AG10803 (cell line): Measurements from ENCODE around the gene ITM2C.
A peak's percentile ranks its signal among the peaks of the same experiment; 100 is the strongest.

Experiments used
- DNase-seq: peaks from one replicate; pipeline ENCODE4 v3.0.0; 2010; ENCODE audit warnings: low read depth
- H3K4me3 ChIP-seq: 2 replicates; pipeline ENCODE4 v1.5.1; 2011; ENCODE audit warnings: mild to moderate bottlenecking, low read length, control low read depth
- TF ChIP-seq, protein P1 (sequence below): conservative IDR thresholded peaks from 2 replicates; pipeline ENCODE4 v1.5.1; 2011; ENCODE audit warnings: mild to moderate bottlenecking, low read length, control low read depth, inconsistent platforms

ITM2C gene

GRCh38 chr2:230849633-230850357, 14.9 kb upstream of the ITM2C start:
- no peak for DNase-seq
- no peak overlapping the region for H3K4me3 ChIP-seq
- TF ChIP-seq, protein P1, sequence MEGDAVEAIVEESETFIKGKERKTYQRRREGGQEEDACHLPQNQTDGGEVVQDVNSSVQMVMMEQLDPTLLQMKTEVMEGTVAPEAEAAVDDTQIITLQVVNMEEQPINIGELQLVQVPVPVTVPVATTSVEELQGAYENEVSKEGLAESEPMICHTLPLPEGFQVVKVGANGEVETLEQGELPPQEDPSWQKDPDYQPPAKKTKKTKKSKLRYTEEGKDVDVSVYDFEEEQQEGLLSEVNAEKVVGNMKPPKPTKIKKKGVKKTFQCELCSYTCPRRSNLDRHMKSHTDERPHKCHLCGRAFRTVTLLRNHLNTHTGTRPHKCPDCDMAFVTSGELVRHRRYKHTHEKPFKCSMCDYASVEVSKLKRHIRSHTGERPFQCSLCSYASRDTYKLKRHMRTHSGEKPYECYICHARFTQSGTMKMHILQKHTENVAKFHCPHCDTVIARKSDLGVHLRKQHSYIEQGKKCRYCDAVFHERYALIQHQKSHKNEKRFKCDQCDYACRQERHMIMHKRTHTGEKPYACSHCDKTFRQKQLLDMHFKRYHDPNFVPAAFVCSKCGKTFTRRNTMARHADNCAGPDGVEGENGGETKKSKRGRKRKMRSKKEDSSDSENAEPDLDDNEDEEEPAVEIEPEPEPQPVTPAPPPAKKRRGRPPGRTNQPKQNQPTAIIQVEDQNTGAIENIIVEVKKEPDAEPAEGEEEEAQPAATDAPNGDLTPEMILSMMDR = peak; percentile 72

GRCh38 chr2:230850358-230850658, 14.4 kb upstream of the ITM2C start:
- TF ChIP-seq, protein P1 = no peak
- no peak overlapping the region for H3K4me3 ChIP-seq
- DNase-seq = no peak

GRCh38 chr2:230852113-230852512, 12.6 kb upstream of the ITM2C start:
- H3K4me3 ChIP-seq = no peak overlapping the region
- TF ChIP-seq, protein P1 = no peak
- DNase-seq = no peak

GRCh38 chr2:230861552-230862255, 3.0 kb upstream of the ITM2C start:
- no peak for DNase-seq
- H3K4me3 ChIP-seq = no peak overlapping the region
- TF ChIP-seq, protein P1 = no peak

- TF ChIP-seq, protein P1 = no peak
- no peak overlapping the region for H3K4me3 ChIP-seq
- no peak for DNase-seq
Observed at GRCh38 chr2:230862292-230862691, 2.5 kb upstream of the ITM2C start.

DNA sequence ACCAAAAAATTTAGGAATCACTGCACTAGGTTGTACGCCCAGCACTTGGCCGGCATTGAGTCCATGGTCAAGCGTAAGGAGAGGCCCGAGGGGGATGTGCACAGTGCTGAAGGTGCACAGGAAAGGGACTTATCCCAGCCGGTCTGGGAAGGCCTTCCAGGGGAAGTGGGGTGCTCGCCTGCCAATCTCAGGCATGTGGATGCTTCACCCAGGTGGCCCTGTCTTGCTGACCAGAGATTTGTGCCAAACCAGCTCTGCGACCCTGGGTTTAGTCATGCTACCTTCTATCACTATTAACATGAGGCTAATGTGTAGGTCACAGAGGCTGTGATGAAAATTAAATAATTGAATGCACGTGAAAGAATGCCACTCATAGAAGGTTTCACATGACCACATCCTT, 1.7 kb upstream of the ITM2C start:
- TF ChIP-seq, protein P1 = no peak
- H3K4me3 ChIP-seq = no peak overlapping the region
- no peak for DNase-seq
